GM19351 (cell line): Measurements from ENCODE around the gene FILIP1.
"Not testable (repeated sequence)": the region's sequence is repeated elsewhere in the genome, so short reads cannot be mapped to it uniquely, and the experiment has no call there.

Source experiments
- ATAC-seq: cut with Tn5 transposase; IDR thresholded peaks from one replicate; pipeline ENCODE4 v1.9.1; 2021; ENCODE audit warnings: mild to moderate bottlenecking, moderate library complexity; ENCODE audit not compliant: unreplicated experiment

Gene FILIP1

DNA sequence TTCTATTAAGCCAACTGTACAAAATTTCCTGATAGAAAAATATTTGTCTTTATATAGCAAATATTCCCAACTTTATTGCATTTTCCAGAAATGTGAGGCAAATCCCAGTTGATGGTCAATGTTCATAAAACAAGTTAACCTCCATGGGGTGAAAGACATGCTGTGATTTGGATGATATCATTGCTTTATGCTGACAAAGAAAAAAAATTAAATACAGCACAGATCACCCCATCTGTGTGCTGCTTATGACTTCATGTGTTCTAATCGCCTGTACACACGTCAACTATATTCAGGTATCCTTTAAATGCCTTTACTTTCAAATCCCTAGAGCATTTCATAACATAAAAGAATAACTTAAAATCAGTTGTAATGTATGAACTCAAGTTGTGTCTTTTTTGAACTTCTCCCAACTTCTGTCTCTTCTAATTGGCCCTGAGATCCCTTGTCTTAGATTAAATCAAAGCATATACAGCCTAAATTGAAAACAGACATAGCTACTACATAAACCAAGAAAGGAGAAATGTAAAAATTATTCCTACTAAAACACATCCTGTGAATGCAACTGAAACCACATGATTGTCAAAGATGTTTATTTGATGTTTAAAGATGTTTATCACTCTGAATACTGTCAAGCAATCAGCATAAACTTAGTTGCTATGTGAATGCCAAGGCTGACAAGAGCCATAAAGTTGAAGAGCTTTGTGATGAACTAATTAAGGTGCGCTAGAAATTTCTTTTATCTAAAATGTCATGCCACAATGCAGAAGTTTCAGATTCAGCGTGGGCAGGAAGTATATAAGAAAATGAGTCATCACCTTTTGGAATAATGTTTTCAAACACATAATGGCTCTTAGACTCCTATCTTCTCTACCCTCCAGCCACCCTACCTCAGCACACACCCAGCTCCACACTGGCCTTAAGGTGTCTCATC, 68.7 kb downstream of the FILIP1 start:
- ATAC-seq, result no peak

DNA sequence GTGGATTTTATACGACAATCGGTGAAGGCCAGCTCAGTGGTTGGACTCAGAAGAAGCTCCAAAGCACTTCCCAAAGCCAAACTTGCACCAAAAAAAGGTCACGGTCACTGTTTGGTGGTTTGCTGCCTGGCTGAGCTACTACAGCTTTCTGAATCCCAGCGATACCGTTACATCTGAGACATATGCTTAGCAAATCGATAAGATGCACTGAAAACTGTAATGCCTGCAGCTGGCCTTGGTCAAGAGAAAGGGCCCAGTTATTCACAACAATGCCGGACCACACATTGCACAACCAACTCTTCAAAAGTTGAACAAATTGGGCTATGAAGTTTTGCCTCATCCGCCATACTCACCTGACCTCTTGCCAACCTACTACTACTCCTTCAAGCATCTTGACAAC, 70.2 kb downstream of the FILIP1 start:
- ATAC-seq, result no peak

DNA sequence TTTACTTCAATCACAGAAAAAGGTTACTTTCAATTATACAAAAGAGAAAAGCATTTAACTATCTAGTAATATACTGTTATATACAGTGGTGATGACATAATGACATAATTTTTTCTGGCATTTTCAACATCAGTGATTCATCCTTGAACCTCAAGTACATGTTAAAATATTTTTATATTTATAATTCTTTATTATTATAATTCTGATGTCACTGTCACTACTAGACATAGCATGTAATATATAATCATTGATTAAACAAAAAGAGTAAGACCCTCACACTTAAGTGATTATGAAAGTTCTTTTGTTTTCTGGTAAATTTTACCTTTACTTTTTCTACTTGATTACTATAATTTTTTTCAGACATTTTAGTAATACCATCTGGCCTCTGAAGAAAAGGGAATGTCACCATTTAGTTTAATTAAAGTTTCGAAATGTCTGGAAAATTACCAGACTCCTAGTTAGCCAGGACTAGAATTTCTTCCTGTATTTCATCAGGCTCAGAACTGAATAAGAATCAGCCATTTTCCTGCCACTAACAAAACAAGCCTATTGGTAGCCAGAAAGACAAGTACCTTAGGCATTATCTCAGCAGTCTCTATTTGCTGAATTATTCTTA, 71.5 kb downstream of the FILIP1 start:
- ATAC-seq, result no peak

DNA sequence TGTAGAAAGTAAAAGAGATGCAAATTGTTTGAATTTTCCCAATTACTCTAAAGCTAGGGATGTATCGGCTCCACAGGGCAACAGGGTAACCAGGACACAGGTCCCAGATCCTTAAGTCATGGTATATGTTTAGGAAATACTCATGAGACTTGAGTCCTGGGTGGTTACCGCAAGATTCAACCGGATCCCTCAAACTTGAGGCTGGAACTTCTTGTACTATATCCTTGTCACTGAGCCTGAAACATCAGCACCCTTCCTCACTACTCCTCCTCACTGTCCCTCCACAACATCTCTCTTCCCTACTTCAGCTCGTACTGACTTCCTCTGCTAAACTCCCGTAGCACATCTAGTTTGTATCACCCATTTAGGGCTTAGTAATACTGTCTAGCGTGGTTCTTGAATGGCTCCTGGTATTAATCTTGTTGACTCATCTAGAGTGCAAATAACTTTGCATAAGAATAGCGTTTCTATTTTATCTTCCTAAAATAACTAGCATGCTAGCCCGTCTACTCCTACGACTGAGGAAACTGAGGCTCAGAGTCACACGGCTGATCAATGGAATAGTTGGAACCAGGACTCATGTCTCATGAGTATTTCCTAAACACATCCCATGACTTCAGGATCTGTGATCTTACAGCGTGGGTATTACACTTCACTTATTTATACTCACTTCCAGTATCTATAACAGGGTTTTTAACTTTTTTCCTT, 72.1 kb downstream of the FILIP1 start:
- ATAC-seq, result no peak

DNA sequence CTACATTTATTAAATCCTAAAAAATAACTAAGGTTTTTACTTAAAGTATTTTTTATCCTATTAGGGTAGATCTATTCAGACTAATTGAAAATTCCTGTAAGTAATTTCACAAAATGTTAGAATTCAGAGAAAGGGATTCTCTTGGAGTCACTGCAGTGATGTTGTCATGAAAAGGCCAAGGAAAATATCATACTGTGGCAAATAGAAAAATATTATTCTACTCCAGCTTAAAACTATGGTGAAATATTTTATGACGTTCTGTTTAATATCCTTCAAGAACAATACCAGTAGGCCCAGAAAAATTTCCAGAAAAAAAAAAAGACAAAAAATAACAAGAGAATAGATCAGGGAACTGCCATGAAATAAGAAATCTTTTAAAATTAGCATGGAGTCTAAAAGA, 73.6 kb downstream of the FILIP1 start:
- no peak for ATAC-seq

DNA sequence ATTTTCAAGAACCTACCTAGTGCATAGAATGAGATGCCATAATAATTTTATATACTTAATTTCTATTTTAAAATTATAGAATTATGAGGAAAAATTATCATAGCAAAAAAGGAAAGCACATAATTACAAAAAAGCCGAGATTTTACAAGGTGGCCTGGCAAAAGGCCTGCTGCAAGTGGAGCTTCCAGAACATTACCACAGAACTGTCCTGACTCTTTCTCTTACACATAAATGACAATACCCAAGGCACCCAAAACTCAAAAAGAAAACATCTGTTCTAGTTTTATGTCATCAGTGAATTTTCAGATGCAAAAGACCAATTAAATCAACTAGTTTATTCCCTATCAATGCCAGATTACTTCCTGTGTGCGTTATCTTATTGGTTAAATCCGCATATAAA, 74.2 kb downstream of the FILIP1 start:
- ATAC-seq, result no peak

DNA sequence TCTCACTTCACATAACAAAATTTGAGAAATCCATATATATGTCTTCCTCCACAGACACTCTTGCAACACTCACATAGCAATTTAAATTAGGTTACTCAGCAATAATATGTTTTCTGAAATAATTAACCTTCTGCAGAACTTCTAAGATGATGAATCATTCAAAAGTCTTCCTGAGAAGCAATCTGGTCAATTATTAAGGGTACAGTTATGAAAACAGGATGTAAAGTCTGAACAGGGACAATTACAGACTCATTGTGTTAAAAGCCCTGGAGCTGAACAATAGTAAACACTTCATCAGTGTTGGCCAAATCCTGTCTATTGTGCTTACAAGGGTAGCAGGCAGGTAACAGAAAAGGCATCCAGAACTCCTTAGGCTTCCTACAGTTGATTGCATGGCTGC, 75.4 kb downstream of the FILIP1 start:
- no peak for ATAC-seq

DNA sequence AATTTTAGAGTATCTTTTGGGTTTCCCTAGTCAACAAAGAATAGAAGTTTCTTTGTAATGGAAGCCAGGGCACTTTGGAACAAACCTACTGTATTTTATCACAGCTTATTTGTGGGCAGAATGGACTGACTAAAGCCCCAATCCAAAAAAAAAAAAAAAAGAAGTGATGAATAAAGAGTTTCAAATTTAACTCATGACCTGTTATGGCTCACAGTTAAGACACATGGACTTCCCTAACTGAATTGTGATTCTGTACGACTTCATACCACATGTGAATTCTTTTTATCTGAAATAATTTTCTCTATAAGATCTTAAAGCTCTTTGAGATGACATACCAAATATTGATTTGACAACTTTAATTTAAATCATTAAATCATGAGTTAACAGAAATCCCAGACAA, 77.2 kb downstream of the FILIP1 start:
- no peak for ATAC-seq

DNA sequence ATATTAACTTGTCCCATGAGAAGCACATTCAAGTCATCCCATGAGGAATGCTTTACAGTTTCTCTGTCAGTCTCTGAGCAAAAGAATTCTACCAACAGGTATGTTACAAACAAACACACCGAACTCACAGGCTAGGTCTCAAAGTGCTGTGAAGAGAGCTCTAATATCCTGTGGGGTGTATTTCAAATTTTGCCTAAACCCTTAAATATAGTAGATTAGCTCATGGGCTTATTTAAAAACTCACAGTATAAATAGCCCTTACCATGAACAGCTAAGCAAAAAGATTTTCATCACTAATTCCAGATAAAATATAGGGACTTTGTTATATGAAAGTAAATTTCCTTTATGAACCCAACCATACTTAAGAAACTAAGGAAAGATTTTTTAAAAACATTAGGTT, 77.8 kb downstream of the FILIP1 start:
- ATAC-seq, result no peak

DNA sequence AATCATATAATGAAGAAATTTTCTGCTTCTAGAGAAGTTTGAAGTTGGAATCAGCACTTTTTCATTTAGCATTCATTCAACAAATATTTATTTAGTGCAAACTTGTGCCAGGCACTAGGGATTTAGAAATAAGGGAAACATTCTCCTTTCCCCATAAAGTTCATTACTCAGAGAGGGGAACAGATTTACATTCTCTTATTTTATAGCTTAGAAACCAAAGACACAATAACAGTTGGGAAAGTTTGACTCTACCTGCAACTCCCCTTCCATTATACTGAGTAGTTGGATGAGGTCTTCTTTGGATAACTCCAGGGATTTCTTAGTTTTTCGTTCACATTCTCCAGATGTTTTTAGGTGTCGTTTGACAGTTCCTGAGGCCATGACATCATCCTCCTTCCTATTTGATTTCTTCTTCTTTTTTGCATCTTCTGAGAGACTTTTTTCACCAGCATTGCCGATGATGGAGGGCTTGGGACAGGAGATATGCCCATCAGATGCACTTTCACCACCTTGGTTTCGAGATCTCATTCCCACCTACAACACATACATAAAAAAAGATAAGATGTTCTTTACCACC, 79.1 kb downstream of the FILIP1 start:
- no peak for ATAC-seq

DNA sequence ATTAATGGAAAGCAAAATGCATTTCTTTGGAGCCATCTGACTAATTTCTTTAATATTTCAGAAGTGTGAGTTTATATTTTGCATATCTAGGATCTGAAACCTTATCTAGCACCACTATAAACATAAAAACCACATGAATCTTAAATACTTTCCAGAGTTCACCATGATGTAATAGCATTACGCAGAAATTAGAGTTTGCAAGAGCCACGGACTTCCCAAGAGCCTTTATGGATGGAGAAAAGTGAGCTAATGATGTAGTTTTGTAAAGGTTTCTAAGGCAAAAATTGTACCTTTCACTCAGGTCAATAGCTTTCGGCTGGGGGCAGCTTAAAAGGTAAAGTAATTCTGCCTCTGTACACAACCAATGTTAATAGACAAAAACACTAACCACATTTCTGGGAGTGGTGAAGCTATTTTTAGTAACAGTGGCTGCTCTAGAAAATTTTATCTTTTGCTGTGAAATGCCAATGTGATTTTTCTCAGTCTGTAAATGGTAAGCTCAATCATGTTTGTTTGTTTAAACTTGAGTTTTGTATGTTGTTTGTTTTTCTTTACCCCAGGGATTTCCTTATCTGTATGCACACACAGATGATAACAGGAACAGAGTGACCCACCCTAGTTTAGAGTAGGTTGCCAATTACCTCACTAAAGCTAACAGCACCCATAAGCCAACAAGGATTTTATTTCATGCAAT, 80.5 kb downstream of the FILIP1 start:
- ATAC-seq, result no peak

DNA sequence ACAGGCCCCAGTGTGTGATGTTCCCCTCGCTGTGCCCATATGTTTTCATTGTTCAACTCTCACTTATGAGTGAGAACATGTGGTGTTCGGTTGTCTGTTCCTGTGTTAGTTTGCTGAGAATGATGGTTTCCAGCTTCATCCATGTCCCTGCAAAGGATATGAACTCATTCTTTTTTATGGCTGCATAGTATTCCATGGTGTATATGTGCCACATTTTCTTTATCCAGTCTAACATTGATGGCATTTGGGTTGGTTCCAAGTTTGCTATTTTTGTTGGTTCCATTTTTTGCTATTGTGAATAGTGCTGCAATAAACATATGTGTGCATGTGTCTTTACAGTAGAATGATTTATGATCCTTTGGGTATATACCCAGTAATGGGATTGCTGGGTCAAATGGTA, 83.0 kb downstream of the FILIP1 start:
- ATAC-seq, result not testable (repeated sequence)

DNA sequence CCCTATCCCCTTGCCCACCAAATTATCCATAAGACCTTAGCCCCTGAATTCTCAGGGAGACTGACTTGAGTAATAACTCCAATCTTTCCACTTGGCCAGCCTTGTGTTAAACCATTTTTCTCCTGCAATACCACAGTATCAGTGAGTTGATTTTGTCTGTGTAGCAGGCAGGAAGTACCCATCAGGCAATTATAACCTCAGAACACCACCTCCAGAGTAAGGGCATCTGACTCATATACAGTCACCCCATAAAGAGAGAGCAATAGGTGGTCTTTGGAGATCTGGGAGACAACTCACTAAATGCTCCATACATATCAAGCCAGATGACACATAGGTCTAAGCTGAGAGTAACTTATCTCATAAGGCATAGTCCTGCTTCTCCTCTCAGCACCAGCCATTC, 83.7 kb downstream of the FILIP1 start:
- ATAC-seq, result no peak

DNA sequence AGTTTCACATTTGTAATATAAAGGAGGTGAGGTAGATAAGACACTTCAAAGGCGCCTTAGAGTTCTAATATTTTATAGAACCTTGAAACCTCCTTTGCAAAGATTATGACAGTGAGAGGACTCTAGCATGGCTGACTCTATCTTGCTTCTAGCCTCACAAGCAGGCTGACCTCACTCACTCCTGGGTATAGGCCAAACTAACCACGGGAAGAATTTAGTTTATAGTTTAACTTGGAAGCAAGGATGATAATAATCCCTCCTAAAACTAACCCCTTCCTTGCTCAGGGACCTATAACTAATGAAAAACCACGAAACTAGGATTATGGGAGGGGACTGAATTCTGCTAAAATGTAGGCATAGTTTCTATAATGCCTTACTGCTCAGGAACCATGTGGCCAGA, 84.3 kb downstream of the FILIP1 start:
- ATAC-seq, result no peak

DNA sequence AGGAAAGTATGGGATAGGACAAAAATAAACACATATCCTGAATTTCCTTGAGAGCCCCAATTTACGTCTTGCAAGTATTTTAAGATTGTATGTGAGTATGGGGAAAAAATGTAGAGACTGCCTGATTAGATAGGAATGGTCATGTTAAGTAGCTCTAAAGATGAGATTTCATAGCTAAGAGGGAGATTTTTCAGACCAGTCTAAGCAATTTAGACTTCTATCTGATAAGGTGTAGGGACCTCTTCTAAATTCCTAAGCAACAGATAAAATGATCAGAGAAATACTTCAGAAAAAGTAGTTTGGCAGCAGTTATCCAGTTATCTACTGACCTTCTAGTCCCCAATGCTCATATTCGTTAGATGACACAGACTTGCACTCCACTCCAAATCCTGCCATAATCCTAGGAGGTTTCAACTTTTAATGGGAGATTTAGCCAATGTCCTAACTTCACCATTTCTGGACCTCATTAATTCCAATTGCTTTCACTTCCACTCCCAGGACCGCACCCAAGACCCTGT, 90.0 kb downstream of the FILIP1 start:
- ATAC-seq, result no peak

DNA sequence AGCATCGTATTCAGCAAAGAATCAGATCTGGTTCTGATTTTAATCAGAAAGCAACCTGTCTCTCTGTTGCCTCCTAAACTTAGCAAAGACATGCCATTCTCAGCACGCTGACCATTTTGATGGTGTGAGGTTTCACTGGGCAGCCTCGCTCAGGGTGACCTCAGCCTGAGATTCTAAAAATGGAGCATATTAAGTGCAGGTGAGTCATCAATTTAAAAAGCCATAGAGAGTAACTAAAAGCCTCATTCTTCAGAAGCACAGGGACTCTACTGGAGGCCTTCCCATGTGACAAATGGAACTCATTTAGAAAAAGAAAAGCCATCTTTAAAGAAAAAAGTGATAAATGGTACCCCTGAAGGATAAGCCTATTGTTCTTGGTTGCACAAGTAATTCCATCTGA, 91.3 kb downstream of the FILIP1 start:
- ATAC-seq, result no peak

DNA sequence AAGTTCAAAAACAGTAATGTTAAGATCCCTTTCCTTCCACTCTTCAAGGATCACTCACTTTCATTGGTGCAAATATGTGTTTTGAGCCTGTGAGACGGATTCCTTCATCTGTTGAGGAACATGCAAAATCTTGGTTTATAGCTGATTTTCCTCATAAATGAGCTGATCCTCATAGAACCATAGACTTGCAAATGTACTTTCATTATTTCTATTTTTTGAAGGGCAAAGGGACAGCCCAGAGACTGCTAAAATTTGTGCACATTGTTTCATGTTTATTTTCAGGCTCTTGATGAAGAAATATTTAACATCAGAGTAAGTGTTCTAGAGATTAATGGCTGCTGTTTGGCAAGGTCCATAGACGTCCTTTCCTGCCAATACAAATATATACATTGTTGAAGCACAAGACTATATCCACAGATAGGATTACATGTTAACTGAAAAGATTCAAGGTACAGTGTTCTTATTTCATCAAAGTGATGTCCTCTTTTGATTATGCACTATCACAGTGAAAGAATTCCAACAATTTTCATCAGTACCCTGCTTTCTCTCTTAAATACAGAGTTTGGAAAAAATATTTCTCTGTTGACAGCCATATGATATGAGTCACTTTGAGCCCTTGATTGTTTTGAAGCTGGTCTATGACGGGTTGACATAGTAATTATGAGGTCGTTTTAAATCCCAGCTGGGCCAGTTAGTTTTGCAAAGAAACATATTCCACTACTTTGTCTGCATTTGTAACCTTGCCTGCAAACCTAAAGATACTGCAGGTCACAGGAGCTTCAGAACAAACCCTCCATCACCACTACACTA, 95.7 kb downstream of the FILIP1 start:
- no peak for ATAC-seq

DNA sequence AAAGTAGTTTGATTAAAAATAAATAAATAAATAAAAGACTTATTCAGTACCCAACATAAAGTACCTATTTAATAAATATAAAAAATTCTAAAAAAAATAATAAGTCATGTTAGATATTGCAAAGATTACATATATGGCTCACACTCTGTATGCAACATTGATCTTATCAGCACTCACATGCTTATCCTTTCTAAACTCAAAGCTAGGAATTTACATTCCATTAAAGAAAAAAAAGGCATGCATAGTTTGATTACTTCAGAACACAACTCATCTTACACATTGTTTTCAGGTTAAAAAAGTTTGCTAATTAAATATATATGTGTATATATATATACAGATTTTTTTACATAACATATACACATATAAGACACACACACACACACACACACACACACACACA, 96.4 kb downstream of the FILIP1 start:
- no peak for ATAC-seq

DNA sequence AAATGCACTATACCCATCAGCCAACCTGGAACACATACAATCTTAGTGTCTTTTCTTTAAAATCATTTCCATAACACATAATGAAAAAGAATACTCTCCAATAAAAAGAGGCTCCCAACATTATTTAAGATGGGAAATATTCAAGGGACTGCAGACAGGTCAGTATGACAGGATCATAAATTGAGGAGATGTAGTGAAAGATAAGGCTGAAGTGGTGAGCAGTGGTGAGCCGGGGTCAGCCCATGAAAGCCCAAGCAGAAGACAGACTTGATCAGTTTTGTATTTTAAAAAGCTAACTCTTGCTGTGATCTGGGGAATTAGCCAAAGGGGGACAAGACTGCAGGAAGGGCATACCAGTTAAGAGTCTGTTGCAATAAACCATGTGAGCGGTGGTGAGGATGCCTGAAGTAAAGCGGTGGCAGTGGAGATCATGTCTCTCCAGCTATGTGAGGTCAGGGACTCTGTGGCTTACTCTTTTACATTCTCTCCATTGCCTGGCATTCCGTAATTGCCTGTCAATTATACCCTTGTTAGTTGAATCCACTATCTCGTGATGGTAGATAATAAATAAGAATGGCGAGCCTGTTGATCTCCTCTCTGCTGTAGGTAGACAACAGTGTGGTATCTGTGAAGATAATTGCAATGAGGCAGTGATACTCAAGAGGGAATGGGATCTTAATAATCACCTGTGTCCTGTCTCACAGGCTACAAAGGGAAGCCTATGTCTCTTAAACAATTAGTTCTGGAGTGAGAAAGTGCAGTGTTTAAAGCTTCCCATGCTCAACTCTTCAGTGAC, 97.4 kb downstream of the FILIP1 start:
- no peak for ATAC-seq
